PC-9 (cell line): ENCODE results near the gene FES.

Source experiments
- CTCF ChIP-seq: fragments of 200-600 bp; sonication (generic); conservative IDR thresholded peaks from 2 replicates; pipeline ENCODE4 v1.6.1; 2017; ENCODE audit warnings: mixed run types, antibody characterized with exemption, mild to moderate bottlenecking, moderate library complexity
- EZH2 ChIP-seq: fragments of 200-600 bp; sonication (generic); IDR thresholded peaks from 2 replicates; pipeline ENCODE4 v1.8.0; 2017; ENCODE audit warnings: antibody characterized with exemption, low read depth

- no peak for TF ChIP-seq EZH2
- TF ChIP-seq CTCF: peak; percentile 80
These were observed 50.1 kb downstream of the FES start for GRCh38 chr15:90934256-90934948.
